Coronary artery (tissue), 2 donors: ENCODE results near the gene ACACB.

ENCODE experiments used
- DNase-seq: peaks from one replicate; pipeline ENCODE4 v3.0.0-alpha.2; 2017; ENCODE audit warnings: low spot score
- H3K27ac ChIP-seq, 2 donors: fragments of 200-600 bp; sonication (generic); one replicate each; pipeline ENCODE4 v1.5.1; 2016 to 2019
- H3K4me3 ChIP-seq: fragments of 200-600 bp; sonication (generic); 2 replicates; pipeline ENCODE4 v1.5.1; 2016; ENCODE audit warnings: mild to moderate bottlenecking, moderate library complexity
- CTCF ChIP-seq: fragments of 200-600 bp; sonication (generic); IDR thresholded peaks from one replicate; pipeline ENCODE4 v1.5.1; 2019; ENCODE audit warnings: antibody characterized with exemption

ACACB gene

GRCh38 chr12:109115758-109116610 lies at the start of gene ACACB:
TSS of gene ACACB (plus strand) at chr12:109116587. CDS start at chr12:109139406, 22,819 bp downstream.
- no peak for TF ChIP-seq CTCF
- DNase-seq = no peak
- Histone ChIP-seq H3K27ac (peak within 1 kb of the TSS; percentile 54 to 67), H3K4me3 (peak within 1 kb of the TSS; percentile 23)

GRCh38 chr12:109069307-109070271 lies 46.8 kb upstream of the ACACB start:
- no peak for DNase-seq
- no peak overlapping the region for H3K27ac ChIP-seq
- H3K4me3 ChIP-seq = no peak overlapping the region
- no peak for TF ChIP-seq CTCF

GRCh38 chr12:109074866-109075265 lies 41.5 kb upstream of the ACACB start:
- no peak for TF ChIP-seq CTCF
- Histone ChIP-seq H3K4me3 (no peak overlapping the region), H3K27ac (no peak overlapping the region)
- DNase-seq = no peak

GRCh38 chr12:109082751-109083150 lies 33.6 kb upstream of the ACACB start:
- no peak for DNase-seq
- TF ChIP-seq CTCF = no peak
- Histone ChIP-seq H3K4me3 (no peak overlapping the region), H3K27ac (no peak overlapping the region)

GRCh38 chr12:109084425-109084824 lies 32.0 kb upstream of the ACACB start:
- Histone ChIP-seq H3K27ac (no peak overlapping the region), H3K4me3 (no peak overlapping the region)
- no peak for DNase-seq
- TF ChIP-seq CTCF = no peak

GRCh38 chr12:109085590-109085989 lies 30.8 kb upstream of the ACACB start:
- no peak overlapping the region for H3K27ac ChIP-seq
- no peak for DNase-seq
- no peak overlapping the region for H3K4me3 ChIP-seq
- no peak for TF ChIP-seq CTCF
